ENCODE results near the gene NPDC1. TPM values are rescaled to one million over a fixed set of nuclear protein-coding genes. Genes with fewer than 3 reads are reported as not detected.

NPDC1 gene
- total and polyA plus RNA-seq, 11 donors: 38.4 to 114 (median 55.1) TPM

DNA sequence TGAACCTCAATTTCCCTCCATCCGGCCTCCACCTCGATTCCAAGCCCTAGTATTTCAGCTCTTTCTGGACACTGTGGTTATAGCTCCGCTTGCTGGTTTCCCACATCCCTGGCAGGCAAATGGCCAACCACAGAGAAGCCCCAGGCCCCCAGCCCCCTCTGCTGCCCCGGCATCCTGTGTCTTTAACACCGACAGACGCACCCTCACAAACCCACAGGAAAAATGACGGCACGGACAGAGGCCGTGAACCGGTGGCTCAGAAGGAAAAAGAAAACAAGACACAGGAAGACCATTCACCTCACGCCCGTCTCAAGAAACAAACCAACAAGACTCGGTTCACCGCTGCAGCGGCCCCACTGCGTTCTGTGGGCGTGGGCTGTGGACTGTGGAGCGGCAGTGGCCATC, 48.1 kb downstream of the NPDC1 start:
- Histone ChIP-seq H3K36me3 (peaks cover 0 to 9% (median 3%) of the 10 kb centered on the region in 9 donors), H3K27ac (peak overlapping the region in 3 of 12 donors; percentile 17 to 76 (median 75)), H3K4me1 (peaks cover 3 to 85% (median 27%) of the 10 kb centered on the region in 12 donors), H3K27me3 (peaks cover 0 to 28% (median 0%) of the 10 kb centered on the region in 9 donors), H3K9me3 (no peaks in the 10 kb centered on the region), H3K4me3 (no peak overlapping the region)
- WGBS, 4 donors: 54 to 67% (median 55%) methylated on average over 18 of the region's 18 CpGs
- intact Hi-C loops (cut with DNase I): loop anchor here in 1 of 10 donors (5.0 kb wide), 1 partner anchor 51 kb away; the partner anchor contains the start of gene C8G
- no peak for TF ChIP-seq POLR2A (IDR thresholded peaks at IDR 0.05)
- peak in 9 of 12 donors; percentile 6 to 33 (median 13) for TF ChIP-seq CTCF (IDR thresholded peaks at IDR 0.05)
- ATAC-seq: peak in 1 of 4 donors; percentile 21
- no peak for DNase-seq

DNA sequence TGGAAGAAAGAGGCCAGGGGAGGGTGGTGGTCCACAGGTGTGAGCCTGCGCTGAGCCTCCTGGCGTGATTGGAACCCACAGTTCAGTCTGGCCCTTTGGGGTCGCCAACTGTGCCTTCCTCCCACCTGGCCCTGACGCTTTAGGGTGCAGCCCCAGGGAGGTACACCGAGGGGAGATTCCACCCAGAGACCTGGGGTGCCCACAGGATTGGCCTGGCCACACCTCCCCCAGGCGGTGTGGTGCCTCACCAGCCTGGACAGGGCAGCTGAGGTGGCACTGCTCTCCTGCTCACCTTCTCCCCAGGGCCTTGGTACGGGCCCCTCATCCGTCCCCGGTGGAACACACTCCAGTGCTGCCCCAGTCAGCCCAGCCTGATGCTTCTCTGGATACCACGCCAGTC, 48.6 kb downstream of the NPDC1 start:
- ATAC-seq: no peak
- Histone ChIP-seq H3K27me3 (peaks cover 0 to 28% (median 0%) of the 10 kb centered on the region in 9 donors), H3K4me3 (no peak overlapping the region), H3K9me3 (no peaks in the 10 kb centered on the region), H3K36me3 (peaks cover 0 to 9% (median 3%) of the 10 kb centered on the region in 9 donors), H3K27ac (peak overlapping the region in 3 of 12 donors; percentile 17 to 76 (median 75)), H3K4me1 (peaks cover 3 to 87% (median 31%) of the 10 kb centered on the region in 12 donors)
- WGBS, 4 donors: 75 to 88% (median 78%) methylated on average over 6 to 10 of the region's 10 CpGs
- intact Hi-C loops (cut with DNase I): loop anchor here in 1 of 10 donors (5.0 kb wide), 1 partner anchor 50 kb away; the partner anchor contains the start of gene C8G
- TF ChIP-seq POLR2A (IDR thresholded peaks at IDR 0.05) (no peak), CTCF (IDR thresholded peaks at IDR 0.05) (no peak)
- no peak for DNase-seq

- H3K4me1 ChIP-seq: peaks cover 3 to 87% (median 31%) of the 10 kb centered on the region in 12 donors
- 30 to 49% (median 38%) methylated on average over 17 to 35 of the region's 35 CpGs for WGBS, 4 donors
- no peaks in the 10 kb centered on the region for H3K9me3 ChIP-seq
- ATAC-seq (peak in 1 of 4 donors; percentile 2), DNase-seq (peak in 1 of 5 donors; percentile 54)
- peaks cover 0 to 28% (median 0%) of the 10 kb centered on the region in 9 donors for H3K27me3 ChIP-seq
- H3K36me3 ChIP-seq: peaks cover 0 to 9% (median 3%) of the 10 kb centered on the region in 9 donors
- intact Hi-C loops (cut with DNase I): loop anchor here in 1 of 10 donors (5.0 kb wide), 1 partner anchor 49 kb away; the partner anchor contains the start of gene C8G
- peak within 1 kb of the TSS in 11 of 12 donors; percentile 21 to 53 (median 35) for H3K4me3 ChIP-seq
- H3K27ac ChIP-seq: peak within 1 kb of the TSS in 11 of 12 donors; percentile 34 to 77 (median 63)
- no peak for TF ChIP-seq POLR2A (IDR thresholded peaks at IDR 0.05)
Measured at GRCh38 chr9:136996361-136997292, 49.4 kb downstream of the NPDC1 start, which contains the start of gene CLIC3. CLIC3 (minus strand) TSS chr9:136996568; CDS start chr9:136996543, 25 bp downstream.

- Histone ChIP-seq H3K9me3 (peaks cover 0 to 4% (median 0%) of the 10 kb centered on the region in 12 donors), H3K27me3 (peaks cover 0 to 28% (median 0%) of the 10 kb centered on the region in 9 donors), H3K27ac (peak overlapping the region in 11 of 12 donors; percentile 34 to 77 (median 63)), H3K4me3 (peak overlapping the region in 11 of 12 donors; percentile 14 to 53 (median 35)), H3K4me1 (peaks cover 3 to 81% (median 31%) of the 10 kb centered on the region in 12 donors), H3K36me3 (peaks cover 0 to 9% (median 3%) of the 10 kb centered on the region in 9 donors)
- 17 to 36% (median 23%) methylated on average over 8 to 12 of the region's 12 CpGs for WGBS, 4 donors
- intact Hi-C loops (cut with DNase I): loop anchor here in 1 of 10 donors (5.0 kb wide), 1 partner anchor 49 kb away; the partner anchor contains the start of gene C8G
- DNase-seq (peak in 2 of 5 donors; percentile 62 to 65), ATAC-seq (no peak)
- TF ChIP-seq CTCF (IDR thresholded peaks at IDR 0.05) (no peak), POLR2A (IDR thresholded peaks at IDR 0.05) (no peak)
Measured at GRCh38 chr9:136995772-136996311, 50.1 kb downstream of the NPDC1 start.
